Gastroesophageal sphincter (tissue), 3 donors: Measurements from ENCODE around the gene REC8.

Experiments
- CTCF ChIP-seq, 4 experiments: fragments of 200-600 bp in 2 of 4; fragments of 450-650 bp in 2 of 4; sonication (generic) in 1 of 4; IDR thresholded peaks; one replicate each; pipeline ENCODE4 v1.5.1; 2017 to 2019; ENCODE audit warnings: antibody characterized with exemption in 4 of 4, mild to moderate bottlenecking in 2 of 4, moderate library complexity in 2 of 4
- POLR2A ChIP-seq, 2 donors: fragments of 450-650 bp; IDR thresholded peaks; one replicate each; pipeline ENCODE4 v1.6.1; 2017; ENCODE audit warnings: antibody characterized with exemption in 2 of 2, mild to moderate bottlenecking in 2 of 2, moderate library complexity in 1 of 2
- POLR2AphosphoS5 ChIP-seq: sonication (generic); formaldehyde crosslinking; IDR thresholded peaks from one replicate; pipeline ENCODE4 v1.6.1; 2017; ENCODE audit warnings: antibody characterized with exemption

DNA sequence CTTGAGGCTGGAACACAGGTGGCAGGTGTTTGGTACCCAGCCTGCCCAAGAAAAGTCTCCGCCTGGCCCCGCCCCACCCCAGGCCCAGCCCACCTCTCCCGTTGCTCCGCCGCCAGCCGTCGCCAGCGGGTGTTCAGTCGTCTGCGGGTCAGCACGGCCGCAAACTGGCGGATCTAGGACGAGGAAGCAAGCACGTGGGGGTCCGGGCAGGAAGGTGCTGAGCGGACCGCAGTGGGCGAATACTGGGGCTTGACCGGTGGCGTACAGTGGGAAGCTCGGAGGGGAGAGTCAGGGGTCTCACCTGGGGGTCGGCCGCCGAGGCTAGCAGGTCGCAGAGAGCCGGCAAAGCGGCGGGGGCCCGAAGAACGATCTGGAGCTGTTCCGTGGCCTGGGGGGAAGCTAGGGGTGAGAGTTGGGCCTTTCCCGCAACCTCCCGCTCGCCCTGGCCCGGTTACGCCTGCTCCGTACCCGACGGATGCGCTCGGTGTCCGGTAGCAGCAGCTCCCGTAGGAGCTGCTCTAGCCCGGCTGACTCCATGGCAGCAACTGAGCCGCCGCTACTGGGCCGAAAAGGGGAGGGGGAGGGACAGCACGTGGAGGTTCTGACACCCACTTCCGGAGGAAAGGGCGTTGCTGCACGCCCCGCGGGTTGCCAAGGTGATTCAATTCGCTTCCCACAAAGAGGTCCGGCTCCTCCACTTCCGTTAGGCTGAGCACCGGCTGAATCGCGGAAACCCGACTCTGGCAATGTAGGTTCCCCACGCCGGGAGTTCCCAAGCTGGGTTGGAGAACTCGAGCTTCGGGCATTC is 16.6 kb downstream of the REC8 start, which contains the start of gene IPO4:
- TF ChIP-seq POLR2AphosphoS5 (peak; percentile 82), POLR2A (IDR thresholded peaks at IDR 0.05) (peak; percentile 45 to 58), CTCF (IDR thresholded peaks at IDR 0.05) (no peak)
